Measurements from ENCODE around the gene KRTAP13-1. TPM values are rescaled to one million over a fixed set of nuclear protein-coding genes. Genes with fewer than 3 reads are reported as not detected.

The KRTAP13-1 gene
- total RNA-seq, 1 experiment from 2014 or later: not detected

Small RNAs within 50 kb of the gene (small RNA-seq; reads per million reads assigned to genes)
- gene KRTAP23-1 (not detected), gene MIR4327 (not detected)

Other genes with a start within 250 kb of the KRTAP13-1 start
- gene CLDN17, start 229.2 kb upstream of the KRTAP13-1 start, total RNA-seq (2014; rRNA removed; shearing (Covaris generic)): not detected in 2 replicates
- not detected in 2 replicates for gene CLDN8, start 179.9 kb upstream of the KRTAP13-1 start, total RNA-seq (2014; rRNA removed; shearing (Covaris generic))
- gene KRTAP24-1, start 113.1 kb upstream of the KRTAP13-1 start, total RNA-seq (2014; rRNA removed; shearing (Covaris generic)): not detected in 2 replicates
- gene KRTAP25-1, start 106.5 kb upstream of the KRTAP13-1 start, total RNA-seq (2014; rRNA removed; shearing (Covaris generic)): not detected in 2 replicates
- not detected in 2 replicates for gene KRTAP26-1, start 75.7 kb upstream of the KRTAP13-1 start, total RNA-seq (2014; rRNA removed; shearing (Covaris generic))
- not detected in 2 replicates for gene KRTAP27-1, start 58.3 kb upstream of the KRTAP13-1 start, total RNA-seq (2014; rRNA removed; shearing (Covaris generic))
- gene KRTAP23-1, start 47.4 kb upstream of the KRTAP13-1 start, total RNA-seq (2014; rRNA removed; shearing (Covaris generic)): not detected in 2 replicates
- not detected in 2 replicates for gene KRTAP13-2, start 23.8 kb upstream of the KRTAP13-1 start, total RNA-seq (2014; rRNA removed; shearing (Covaris generic))
- not detected in 2 replicates for gene KRTAP13-3, start 29.9 kb downstream of the KRTAP13-1 start, total RNA-seq (2014; rRNA removed; shearing (Covaris generic))
- gene KRTAP13-4, start 34.2 kb downstream of the KRTAP13-1 start, total RNA-seq (2014; rRNA removed; shearing (Covaris generic)): not detected in 2 replicates
- gene KRTAP15-1, start 44.2 kb downstream of the KRTAP13-1 start, total RNA-seq (2014; rRNA removed; shearing (Covaris generic)): not detected in 2 replicates
- not detected in 2 replicates for gene KRTAP19-1, start 84.3 kb downstream of the KRTAP13-1 start, total RNA-seq (2014; rRNA removed; shearing (Covaris generic))
- gene KRTAP19-2, start 91.4 kb downstream of the KRTAP13-1 start, total RNA-seq (2014; rRNA removed; shearing (Covaris generic)): not detected in 2 replicates
- gene KRTAP19-3, start 96.0 kb downstream of the KRTAP13-1 start, total RNA-seq (2014; rRNA removed; shearing (Covaris generic)): not detected in 2 replicates
- gene KRTAP19-4, start 101.1 kb downstream of the KRTAP13-1 start, total RNA-seq (2014; rRNA removed; shearing (Covaris generic)): not detected in 2 replicates
- gene KRTAP19-5, start 106.1 kb downstream of the KRTAP13-1 start, total RNA-seq (2014; rRNA removed; shearing (Covaris generic)): not detected in 2 replicates
- not detected in 2 replicates for gene KRTAP19-6, start 145.8 kb downstream of the KRTAP13-1 start, total RNA-seq (2014; rRNA removed; shearing (Covaris generic))
- not detected in 2 replicates for gene KRTAP19-7, start 165.3 kb downstream of the KRTAP13-1 start, total RNA-seq (2014; rRNA removed; shearing (Covaris generic))
- not detected in 2 replicates for gene KRTAP22-2, start 194.4 kb downstream of the KRTAP13-1 start, total RNA-seq (2014; rRNA removed; shearing (Covaris generic))
- not detected in 2 replicates for gene KRTAP6-3, start 196.4 kb downstream of the KRTAP13-1 start, total RNA-seq (2014; rRNA removed; shearing (Covaris generic))
- not detected in 2 replicates for gene KRTAP6-2, start 202.9 kb downstream of the KRTAP13-1 start, total RNA-seq (2014; rRNA removed; shearing (Covaris generic))
- gene KRTAP22-1, start 205.1 kb downstream of the KRTAP13-1 start, total RNA-seq (2014; rRNA removed; shearing (Covaris generic)): not detected in 2 replicates
- not detected in 2 replicates for gene KRTAP6-1, start 217.9 kb downstream of the KRTAP13-1 start, total RNA-seq (2014; rRNA removed; shearing (Covaris generic))
- gene KRTAP20-1, start 220.4 kb downstream of the KRTAP13-1 start, total RNA-seq (2014; rRNA removed; shearing (Covaris generic)): not detected in 2 replicates
- not detected in 2 replicates for gene KRTAP20-4, start 224.6 kb downstream of the KRTAP13-1 start, total RNA-seq (2014; rRNA removed; shearing (Covaris generic))
- gene KRTAP20-2, start 239.2 kb downstream of the KRTAP13-1 start, total RNA-seq (2014; rRNA removed; shearing (Covaris generic)): not detected in 2 replicates
- gene KRTAP20-3, start 246.8 kb downstream of the KRTAP13-1 start, total RNA-seq (2014; rRNA removed; shearing (Covaris generic)): not detected in 2 replicates

Measured in HT1080 (cell line).